ELF-1 (cell line): ENCODE measurements around the gene PSMC3IP.
A peak's percentile ranks its signal among the peaks of the same experiment; 100 is the strongest.
"Not testable (repeated sequence)": the region's sequence is repeated elsewhere in the genome, so short reads cannot be mapped to it uniquely, and the experiment has no call there.

Source experiments
- DNase-seq: peaks from one replicate; pipeline ENCODE4 v3.0.0-alpha.2; 2016; ENCODE audit warnings: low read depth, low spot score

The PSMC3IP gene

DNA sequence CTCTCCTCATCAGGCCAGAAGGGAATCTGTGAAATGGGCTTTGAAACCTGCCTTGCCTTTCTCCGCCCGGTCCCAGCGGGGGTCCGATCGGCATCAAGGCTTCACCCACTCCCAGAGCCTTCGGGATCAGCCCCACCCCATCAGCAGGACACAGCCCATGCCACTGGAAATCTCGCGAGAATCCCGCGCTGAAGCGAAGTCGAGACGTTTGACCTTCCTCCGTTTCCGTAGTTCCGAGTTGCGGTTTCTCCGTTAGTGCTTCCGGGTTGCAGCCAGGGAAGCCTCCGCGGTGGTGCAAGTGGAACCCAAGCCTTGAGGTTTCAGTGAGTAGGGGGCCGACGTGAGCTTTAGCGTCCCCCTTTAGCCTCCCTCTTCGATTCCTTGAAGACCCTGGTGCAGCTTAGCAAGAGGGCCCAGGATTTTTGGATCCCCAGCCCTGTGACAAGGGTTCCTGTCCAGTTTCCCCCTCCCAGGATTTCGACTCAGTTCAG lies 15.6 kb downstream of the PSMC3IP start, which contains the start of gene COASY:
Gene COASY, plus strand, starts transcription at position 252 of the 491 bp plus-strand sequence. CDS start 475 bp downstream, outside the sequence.
- DNase-seq = peak; percentile 96

DNA sequence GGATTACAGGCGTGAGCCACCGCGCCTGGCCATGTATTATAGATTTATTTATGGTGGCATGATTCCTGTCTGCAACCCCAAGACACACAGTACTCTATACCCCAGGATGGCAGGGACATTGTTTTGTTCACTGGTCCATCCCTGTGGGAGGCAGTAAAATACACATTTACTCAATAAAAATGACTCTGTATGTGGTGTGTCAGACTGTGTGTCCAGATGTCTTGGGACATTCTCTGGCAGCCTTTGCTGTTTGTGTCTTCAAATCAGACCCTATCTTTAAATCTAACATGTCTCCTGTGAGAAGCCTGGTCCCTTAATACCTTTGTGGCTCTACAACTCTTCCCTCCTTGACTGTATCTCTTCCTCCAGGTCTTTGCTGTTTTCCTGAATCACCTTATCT lies 17.3 kb downstream of the PSMC3IP start:
- DNase-seq = no peak

GRCh38 chr17:42559075-42559474 lies 18.5 kb downstream of the PSMC3IP start:
- no peak for DNase-seq

DNA sequence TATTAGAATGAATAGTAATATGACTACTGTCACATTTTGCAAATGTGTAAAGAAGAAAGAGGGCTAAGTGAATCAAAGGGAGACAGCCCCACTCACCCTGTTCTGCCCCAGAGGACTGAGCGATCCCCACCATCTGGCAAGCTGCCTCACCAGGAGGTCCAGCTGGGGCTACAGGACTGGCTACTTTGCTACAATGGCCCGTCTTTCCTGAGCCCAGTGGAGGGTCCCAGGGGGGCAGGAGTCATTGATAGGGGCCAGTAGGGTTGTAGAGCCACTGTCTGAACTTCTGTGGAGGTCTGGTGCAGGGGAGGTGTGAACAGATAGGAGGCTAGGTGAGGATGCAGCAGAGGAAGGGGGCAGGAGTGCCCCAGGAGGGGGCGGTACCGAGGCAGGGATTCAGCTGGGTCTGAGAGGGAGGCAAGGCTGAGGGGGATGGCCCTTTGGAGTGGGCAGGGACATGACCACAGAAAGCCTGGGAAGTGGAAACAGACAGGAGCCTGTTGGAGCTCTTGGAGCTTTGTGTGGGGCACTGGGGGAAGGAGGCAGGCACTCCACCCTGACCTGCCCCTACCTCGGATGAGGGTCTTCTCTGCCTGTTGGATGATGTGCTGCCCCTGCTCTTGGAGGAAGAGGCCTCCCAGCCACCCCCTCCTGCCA lies 21.4 kb downstream of the PSMC3IP start:
- DNase-seq = peak; percentile 86

GRCh38 chr17:42555122-42555622 lies 22.4 kb downstream of the PSMC3IP start:
- DNase-seq = no peak

GRCh38 chr17:42554250-42555121 lies 23.0 kb downstream of the PSMC3IP start:
- peak; percentile 87 for DNase-seq

GRCh38 chr17:42553866-42554249 lies 23.7 kb downstream of the PSMC3IP start:
- no peak for DNase-seq

DNA sequence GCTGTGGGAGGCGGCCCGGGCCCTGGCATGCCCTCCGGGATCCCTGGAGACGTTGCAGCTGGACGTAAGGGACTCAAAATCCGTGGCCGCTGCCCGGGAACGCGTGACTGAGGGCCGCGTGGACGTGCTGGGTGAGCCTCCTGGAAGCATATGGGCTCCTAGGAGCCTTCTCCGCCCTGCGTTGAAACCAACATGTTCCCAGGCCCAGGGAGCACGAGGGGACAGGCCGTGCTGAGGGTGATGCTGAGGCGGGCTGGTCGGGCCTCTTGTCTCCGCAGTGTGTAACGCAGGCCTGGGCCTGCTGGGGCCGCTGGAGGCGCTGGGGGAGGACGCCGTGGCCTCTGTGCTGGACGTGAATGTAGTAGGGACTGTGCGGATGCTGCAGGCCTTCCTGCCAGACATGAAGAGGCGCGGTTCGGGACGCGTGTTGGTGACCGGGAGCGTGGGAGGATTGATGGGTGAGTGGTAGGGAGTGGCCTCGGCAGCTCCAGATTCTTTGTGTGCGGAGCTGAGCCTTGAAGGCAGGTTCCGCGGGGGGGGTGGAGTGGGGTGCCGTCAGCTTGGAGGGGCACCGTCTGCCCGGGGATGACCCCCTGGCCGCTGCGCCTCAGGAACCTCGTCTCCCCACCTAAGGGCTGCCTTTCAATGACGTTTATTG lies 24.2 kb downstream of the PSMC3IP start:
- DNase-seq = peak; percentile 75

DNA sequence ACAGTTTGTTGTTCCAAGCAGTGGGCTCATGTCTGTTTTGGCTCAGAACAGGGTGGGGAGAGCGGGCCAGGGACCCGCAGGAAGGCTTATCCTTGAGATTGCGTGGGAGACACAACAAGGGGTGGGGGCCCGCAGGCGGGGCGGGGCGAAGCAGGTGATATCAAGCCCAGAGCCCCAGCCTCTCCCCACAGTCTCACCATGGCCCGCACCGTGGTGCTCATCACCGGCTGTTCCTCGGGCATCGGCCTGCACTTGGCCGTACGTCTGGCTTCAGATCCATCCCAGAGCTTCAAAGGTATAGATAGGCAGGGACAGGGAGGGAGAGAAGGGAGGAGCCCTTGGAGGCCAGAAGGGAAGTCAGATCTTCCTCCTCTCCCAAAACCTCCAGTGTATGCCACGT lies 24.8 kb downstream of the PSMC3IP start, which contains the start of gene HSD17B1:
Gene HSD17B1, plus strand, starts transcription at position 188 of the 400 bp plus-strand sequence. Its CDS starts 11 bp downstream, at position 199.
- DNase-seq = not testable (repeated sequence)

GRCh38 chr17:42548993-42549755 lies 28.4 kb downstream of the PSMC3IP start:
- DNase-seq = no peak

DNA sequence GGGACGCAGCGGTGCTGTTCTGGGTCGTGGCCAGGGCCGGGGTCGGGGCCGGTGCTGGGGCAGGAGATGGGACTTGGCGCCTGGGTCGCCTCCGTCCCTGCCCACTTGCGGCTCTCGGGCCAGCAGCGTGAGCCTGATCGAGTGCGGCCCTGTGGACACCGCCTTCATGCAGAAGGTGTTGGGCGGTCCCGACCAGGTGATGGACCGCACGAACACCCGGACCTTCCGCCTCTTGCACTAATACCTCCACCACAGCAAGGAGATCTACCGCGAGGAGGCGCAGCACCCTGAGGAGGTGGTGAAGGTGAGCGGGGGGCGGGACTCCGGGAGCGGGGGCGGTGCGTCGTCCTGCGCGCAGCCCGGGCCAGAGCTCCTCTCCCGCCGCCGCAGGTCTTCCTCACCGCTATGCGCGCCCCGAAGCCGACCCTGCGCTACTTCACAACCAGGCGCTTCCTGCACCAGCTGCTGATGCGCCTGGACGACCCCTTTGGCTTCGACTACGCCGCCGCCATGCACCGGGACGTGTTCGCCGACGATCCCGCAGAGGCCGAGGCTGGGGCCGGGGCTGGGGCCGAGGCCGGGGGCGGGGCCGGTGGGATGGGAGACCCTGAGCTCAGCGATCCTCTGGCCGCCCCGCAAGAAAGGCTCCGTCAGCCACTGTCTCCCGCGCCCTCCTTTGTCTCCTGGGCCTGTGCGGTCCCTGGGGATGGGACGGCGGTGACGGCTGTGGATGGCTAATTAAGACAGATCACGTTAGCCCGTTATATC lies 29.3 kb downstream of the PSMC3IP start:
- peak; percentile 93 for DNase-seq

DNA sequence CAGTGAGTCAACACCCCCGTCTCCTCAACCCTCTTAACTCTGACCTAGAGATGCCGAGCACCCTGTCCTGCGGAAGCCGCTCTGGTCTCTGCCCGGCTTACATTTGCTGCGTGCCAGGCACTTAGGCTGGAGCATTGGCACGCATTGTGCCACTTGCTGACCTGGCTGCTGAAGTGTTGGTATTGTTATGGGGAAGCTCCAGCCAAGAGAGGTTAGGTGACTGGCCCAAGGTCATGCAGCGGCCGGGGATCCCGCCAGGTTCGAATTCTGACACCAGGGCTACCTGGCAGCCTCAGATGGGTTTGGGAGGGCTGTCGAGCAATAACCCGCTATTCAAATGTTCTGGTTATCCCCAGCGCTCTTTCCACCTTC lies 29.8 kb downstream of the PSMC3IP start:
- no peak for DNase-seq

DNA sequence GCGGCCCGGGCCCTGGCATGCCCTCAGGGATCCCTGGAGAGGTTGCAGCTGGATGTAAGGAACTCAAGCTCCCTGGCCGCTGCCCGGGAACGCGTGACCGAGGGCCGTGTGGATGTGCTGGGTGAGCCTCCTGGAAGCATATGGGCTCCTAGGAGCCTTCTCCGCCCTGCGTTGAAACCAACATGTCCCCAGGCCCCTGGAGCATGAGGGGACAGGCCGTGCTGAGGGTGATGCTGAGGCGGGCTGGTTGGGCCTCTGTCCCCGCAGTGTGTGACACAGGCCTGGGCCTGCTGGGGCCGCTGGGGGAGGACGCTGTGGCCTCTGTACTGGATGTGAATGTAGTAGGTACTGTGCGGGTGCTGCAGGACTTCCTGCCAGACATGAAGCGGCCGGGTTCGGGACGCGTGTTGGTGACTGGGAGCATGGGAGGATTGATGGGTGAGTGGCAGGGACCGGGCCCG lies 30.5 kb downstream of the PSMC3IP start:
- no peak for DNase-seq

DNA sequence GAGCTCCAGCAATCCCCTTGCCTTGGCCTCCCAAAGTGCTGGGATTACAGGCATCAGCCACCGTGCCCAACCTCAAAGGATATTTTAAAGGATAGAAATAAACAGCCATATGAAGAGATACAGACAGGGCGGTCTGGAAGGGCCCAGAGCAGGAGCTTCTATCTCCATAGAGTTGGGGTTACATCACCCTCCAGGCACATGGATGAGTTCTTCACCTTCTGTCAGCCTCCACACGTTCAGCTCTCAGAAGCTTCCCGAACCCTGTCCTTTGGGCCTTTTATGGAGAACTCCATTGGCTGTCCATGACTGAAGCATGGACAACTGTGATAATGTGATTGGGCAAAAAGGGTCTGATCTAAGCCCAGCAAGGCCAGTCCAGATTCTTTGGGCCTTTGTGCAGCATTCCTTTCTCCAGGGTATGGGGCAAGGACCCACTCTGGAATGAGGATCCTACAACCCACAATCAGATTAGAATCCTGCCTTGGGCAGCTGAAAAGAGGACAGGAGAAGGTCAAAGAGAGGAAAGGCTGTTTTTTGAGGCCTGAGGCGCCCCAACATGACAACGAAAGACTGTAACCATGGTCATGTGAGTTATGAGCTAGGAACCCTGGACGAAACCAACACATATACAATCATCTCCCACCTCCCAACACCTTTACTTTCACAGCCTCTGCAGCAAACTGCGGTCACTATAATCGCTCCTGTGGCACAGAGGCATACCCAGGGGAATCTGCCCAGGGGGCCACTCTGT lies 31.6 kb downstream of the PSMC3IP start:
- not testable (repeated sequence) for DNase-seq

GRCh38 chr17:42544874-42545283 lies 32.6 kb downstream of the PSMC3IP start:
- no peak for DNase-seq

DNA sequence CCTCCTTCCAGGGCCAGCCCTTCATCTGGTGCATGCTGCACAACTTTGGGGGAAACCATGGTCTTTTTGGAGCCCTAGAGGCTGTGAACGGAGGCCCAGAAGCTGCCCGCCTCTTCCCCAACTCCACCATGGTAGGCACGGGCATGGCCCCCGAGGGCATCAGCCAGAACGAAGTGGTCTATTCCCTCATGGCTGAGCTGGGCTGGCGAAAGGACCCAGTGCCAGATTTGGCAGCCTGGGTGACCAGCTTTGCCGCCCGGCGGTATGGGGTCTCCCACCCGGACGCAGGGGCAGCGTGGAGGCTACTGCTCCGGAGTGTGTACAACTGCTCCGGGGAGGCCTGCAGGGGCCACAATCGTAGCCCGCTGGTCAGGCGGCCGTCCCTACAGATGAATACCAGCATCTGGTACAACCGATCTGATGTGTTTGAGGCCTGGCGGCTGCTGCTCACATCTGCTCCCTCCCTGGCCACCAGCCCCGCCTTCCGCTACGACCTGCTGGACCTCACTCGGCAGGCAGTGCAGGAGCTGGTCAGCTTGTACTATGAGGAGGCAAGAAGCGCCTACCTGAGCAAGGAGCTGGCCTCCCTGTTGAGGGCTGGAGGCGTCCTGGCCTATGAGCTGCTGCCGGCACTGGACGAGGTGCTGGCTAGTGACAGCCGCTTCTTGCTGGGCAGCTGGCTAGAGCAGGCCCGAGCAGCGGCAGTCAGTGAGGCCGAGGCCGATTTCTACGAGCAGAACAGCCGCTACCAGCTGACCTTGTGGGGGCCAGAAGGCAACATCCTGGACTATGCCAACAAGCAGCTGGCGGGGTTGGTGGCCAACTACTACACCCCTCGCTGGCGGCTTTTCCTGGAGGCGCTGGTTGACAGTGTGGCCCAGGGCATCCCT lies 34.1 kb downstream of the PSMC3IP start:
- no peak for DNase-seq

GRCh38 chr17:42541041-42541833 lies 36.3 kb downstream of the PSMC3IP start:
- no peak for DNase-seq

GRCh38 chr17:42540558-42540957 lies 37.0 kb downstream of the PSMC3IP start:
- DNase-seq = not testable (repeated sequence)
